Astrocyte (in vitro differentiated cells and primary cell): ENCODE measurements around the gene METTL23.

ENCODE experiments used
- CTCF ChIP-seq: IDR thresholded peaks from 2 replicates; pipeline ENCODE4 v1.5.1; 2011; ENCODE audit warnings: low read depth, mild to moderate bottlenecking, inconsistent platforms, low read length, moderate library complexity; ENCODE audit not compliant: insufficient read depth
- EZH2 ChIP-seq: IDR thresholded peaks from 2 replicates; pipeline ENCODE4 v1.6.1; 2012; ENCODE audit warnings: mild to moderate bottlenecking, low read length, inconsistent platforms; ENCODE audit not compliant: insufficient read depth

GRCh38 chr17:76707985-76708807 lies 18.4 kb upstream of the METTL23 start:
- TF ChIP-seq CTCF (no peak), EZH2 (no peak)
